Measurements from ENCODE around the gene LOXHD1.

Gene LOXHD1

GRCh38 chr18:46627136-46627535 is 29.9 kb downstream of the LOXHD1 start:
- DNase-seq, result no peak

DNA sequence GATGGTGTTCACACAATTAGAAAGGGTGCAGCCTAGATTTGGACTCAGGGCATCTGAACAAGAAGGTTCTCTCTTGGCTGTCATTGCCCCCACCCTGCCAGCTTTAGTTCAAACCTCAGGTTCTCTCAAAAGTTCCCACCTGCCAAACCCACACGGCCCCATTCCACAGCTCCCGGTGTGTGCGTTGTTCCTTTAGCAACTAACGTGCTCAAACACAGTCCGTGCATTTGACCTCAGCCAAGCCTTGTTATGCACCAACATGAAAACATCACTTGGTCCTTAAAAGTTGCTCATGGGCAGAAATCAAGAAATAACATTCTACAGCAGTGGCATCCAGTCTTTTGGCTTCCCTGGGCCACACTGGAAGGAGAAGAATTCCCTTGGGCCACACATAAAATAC is 32.0 kb downstream of the LOXHD1 start:
- DNase-seq, result no peak

GRCh38 chr18:46624127-46624526 is 32.9 kb downstream of the LOXHD1 start:
- no peak for DNase-seq

GRCh38 chr18:46623541-46623940 is 33.5 kb downstream of the LOXHD1 start:
- DNase-seq, result no peak

GRCh38 chr18:46622999-46623398 is 34.0 kb downstream of the LOXHD1 start:
- DNase-seq, result peak; percentile 21

DNA sequence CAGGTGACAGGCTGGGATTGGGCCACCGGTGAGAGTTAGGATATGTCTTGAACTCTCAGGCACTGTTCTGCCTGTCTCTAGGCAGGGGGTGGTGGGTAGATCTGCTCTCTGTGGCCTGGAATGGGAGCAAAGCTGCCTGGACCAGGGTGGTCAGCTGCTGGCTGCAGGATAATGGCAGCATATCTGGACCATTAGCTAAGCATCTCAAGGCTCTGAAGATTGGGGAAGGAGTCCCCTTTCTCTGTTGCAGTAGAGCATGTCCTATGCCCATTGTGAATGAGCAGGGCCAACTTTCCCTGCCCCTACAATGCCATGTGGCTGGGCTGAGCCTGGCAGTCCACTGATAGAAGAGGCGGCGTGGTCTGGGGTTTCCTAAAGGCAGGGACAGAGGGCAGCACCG is 34.6 kb downstream of the LOXHD1 start:
- DNase-seq, result no peak

GRCh38 chr18:46621871-46622270 is 35.1 kb downstream of the LOXHD1 start:
- DNase-seq, result no peak

GRCh38 chr18:46621111-46621766 is 35.8 kb downstream of the LOXHD1 start:
- no peak for DNase-seq

GRCh38 chr18:46619559-46619958 is 37.5 kb downstream of the LOXHD1 start:
- DNase-seq, result no peak

- DNase-seq, result no peak
These were observed 41.3 kb downstream of the LOXHD1 start for GRCh38 chr18:46615720-46616119.

- DNase-seq, result no peak
These were observed 48.0 kb downstream of the LOXHD1 start for GRCh38 chr18:46609048-46609447.

DNA sequence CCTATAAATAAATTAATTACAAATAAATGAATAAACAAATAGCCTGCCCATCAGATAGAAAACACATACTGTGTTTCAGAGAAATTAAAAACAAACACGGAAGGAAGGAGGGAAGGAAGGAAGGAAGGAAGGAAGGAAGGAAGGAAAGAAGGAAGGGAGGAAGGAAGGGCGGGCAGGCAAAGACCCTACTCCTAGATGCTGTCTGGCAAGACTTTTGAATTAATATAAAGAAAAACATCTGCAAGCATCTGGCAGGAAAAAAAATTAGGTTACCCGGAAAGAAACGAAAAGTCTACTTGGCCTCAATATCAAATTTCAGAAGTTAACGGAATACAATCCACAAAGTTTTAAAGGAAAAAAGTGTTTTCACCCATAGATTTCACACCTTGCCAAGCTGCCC is 49.1 kb downstream of the LOXHD1 start:
- no peak for DNase-seq

DNA sequence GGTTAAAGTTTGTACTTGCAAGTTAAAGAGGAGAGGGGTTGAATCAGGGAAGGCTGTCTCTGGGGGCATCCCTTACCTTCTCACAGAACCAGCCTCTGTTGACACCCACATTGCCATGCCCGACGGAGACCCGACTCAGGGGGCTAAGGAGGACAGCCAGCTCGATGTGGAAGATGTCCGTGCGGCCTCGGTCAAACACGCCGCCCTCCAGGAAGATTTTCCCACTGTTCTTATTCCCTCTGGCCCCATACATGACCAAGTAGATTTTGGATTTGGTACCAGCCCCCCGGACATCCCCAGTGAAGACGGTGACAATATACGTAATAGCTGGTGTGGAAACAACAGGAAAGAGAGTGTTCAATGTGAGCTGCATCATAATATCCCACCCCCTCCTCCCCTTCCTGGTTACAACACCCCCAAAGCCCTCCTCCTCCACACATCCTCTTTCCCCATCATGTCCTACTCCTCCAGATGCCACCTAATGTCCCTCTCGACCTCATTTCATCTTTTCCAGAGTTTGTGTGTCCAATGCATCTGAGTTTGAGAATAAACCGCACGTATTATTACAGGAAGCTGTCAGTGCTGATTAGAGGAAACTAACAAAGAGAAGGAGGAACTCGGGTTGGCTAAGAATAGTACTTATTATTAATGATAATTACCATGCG is 55.7 kb downstream of the LOXHD1 start:
- DNase-seq, result no peak

GRCh38 chr18:46596119-46596518 is 60.9 kb downstream of the LOXHD1 start:
- DNase-seq, result no peak

GRCh38 chr18:46591783-46592391 is 65.1 kb downstream of the LOXHD1 start:
- DNase-seq, result no peak

- no peak for DNase-seq
These were observed 66.9 kb downstream of the LOXHD1 start for GRCh38 chr18:46590103-46590502.

- no peak for DNase-seq
These were observed 67.9 kb downstream of the LOXHD1 start for GRCh38 chr18:46588971-46589660.

DNA sequence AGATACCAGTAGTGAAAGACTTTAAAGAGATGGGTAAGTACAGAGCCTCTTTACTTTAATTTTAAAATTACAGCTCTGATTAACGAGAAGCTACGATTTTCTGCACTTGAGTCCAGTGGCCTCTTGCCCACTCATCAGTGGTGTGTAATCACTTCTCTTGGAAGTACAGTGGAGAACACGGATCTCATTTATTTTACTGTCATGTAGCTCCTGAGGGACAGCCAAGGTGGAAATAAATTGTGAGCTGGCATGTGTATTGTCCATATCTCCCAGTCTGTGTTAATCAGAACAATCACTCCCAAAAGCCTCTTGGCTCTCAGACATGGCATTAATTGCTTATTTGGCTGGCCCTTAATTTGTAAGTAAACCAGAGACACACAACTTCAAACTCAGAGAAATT is 69.4 kb downstream of the LOXHD1 start:
- no peak for DNase-seq

- no peak for DNase-seq
These were observed 73.3 kb downstream of the LOXHD1 start for GRCh38 chr18:46583711-46584110.

DNA sequence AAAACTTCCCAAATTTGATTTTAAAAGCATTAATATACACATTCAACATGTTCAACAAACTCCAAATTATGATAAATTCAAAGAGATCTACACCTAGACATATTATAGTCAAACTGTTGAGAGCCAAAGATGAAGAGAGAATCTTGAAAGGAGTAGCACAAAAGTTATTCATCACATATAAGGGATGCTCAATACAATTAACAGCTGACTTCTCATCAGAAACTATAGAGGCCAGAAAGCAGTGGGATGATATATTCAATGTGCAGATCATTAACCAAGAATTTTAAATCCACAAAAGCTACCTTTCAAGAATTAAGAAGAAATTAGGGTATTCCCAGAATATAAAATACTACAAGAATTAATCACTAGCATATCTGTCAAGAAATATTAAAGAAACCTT is 75.4 kb downstream of the LOXHD1 start:
- DNase-seq, result no peak

DNA sequence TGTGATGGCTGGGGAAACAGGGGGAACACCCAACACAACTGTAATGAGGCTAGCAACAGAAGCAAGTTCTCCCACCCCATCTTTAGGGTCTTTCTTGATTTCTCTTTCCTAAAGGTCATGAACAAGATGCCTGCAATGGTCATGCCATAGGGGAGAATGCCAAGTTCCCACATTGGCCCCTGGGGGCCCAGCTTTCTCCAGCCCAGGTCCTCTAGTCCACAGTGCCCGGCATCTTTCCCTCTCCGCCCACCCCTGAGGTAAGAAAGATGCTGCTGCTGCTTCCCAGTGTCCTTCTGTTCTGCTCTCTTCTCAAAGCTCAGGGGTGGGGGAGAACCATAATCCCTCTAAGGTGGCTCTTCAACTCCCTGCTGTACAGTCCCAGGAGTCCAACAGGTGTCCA is 78.0 kb downstream of the LOXHD1 start:
- DNase-seq, result no peak

DNA sequence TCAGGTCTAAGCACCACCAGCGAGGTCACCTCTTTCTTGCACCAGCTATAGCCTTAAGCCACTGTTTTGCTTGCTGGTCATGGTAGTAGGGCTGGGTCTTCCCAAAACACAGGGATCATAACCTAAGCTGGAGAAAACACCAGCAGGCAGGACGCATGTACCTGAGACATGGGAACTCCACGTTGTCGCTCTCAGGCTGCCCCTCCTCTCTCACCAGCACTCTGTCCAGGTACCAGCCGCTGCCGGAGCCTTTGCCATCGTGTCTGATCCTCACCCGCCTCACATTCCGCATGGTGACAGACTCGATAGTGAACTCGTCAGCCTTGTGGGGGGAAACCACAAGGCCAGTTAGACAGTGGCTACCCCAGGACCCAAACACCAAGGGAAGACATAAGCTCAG is 79.5 kb downstream of the LOXHD1 start:
- no peak for DNase-seq

DNA sequence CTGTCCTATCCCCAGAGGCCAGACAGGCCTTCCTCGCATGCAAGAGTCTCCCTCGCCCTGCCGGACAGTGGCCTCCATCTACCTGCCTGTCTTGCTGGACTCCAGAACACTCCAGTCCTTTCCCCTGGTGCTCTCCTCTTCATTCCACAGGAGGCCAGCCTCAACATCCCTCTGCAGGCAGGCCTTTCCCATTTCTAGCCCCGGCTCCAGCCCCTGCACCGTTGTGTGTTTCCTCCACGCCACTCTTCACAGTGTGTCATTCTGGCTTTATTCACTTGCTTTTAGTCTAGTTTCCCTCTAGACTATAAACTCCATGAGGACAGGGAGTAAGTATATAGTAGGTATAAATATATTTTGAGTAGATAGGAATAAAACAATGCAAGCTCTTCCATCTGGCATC is 81.2 kb downstream of the LOXHD1 start:
- no peak for DNase-seq

DNA sequence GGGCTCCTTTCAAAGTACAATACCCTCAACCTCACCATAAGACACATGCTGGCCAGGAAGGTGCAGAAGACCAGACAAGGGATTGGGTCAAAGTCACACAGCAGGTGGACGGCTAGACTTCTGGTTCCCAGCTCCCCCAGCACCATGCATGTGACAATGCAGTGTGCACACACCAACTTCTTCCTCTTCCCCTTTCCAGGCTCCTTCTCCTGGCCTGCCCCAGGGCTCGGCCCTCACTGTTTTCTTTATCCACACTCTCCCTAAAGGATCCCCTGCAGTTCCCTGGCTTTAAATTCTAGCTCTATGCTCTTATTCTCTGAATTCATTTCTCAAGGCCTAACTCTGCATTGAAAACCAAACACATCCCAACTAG is 82.3 kb downstream of the LOXHD1 start:
- no peak for DNase-seq

Data from HCEC 1CT (cell line).